Breast epithelium (tissue), 4 donors: ENCODE measurements around the gene PTGS1. TPM values are rescaled to one million over a fixed set of nuclear protein-coding genes. Genes with fewer than 3 reads are reported as not detected.

Source experiments
- DNase-seq, 2 donors: peaks; one replicate each; pipeline ENCODE4 v3.0.0-alpha.2; 2019; ENCODE audit warnings: low spot score in 2 of 2
- H3K27ac ChIP-seq, 2 donors: fragments of 200-600 bp; sonication (generic) in 1 of 2; one replicate each; pipeline ENCODE4 v1.5.1; 2016 to 2019; ENCODE audit warnings: mild to moderate bottlenecking in 1 of 2
- H3K27me3 ChIP-seq, 2 donors: fragments of 200-600 bp; sonication (generic) in 1 of 2; one replicate each; pipeline versions ENCODE4 v1.5.1 to v1.6.0; 2017 to 2019; ENCODE audit warnings: control low read depth in 1 of 2, mild to moderate bottlenecking in 1 of 2
- H3K36me3 ChIP-seq: fragments of 200-600 bp; one replicate; pipeline ENCODE4 v1.5.1; 2019
- H3K4me1 ChIP-seq, 2 donors: fragments of 200-600 bp; sonication (generic); one replicate each; pipeline ENCODE4 v1.5.1; 2016 to 2019; ENCODE audit warnings: control low read depth in 1 of 2
- H3K4me3 ChIP-seq, 3 donors: fragments of 200-600 bp; sonication (generic); 1 replicate in 2 of 3; 2 replicates in 1 of 3; pipeline ENCODE4 v1.5.1; 2016 to 2019; ENCODE audit warnings: mild to moderate bottlenecking in 3 of 3, moderate library complexity in 2 of 3
- H3K9me3 ChIP-seq, 2 donors: fragments of 200-600 bp; sonication (generic) in 1 of 2; one replicate each; pipeline ENCODE4 v1.5.1; 2016 to 2019; ENCODE audit warnings: control low read depth in 1 of 2
- CTCF ChIP-seq, 3 donors: fragments of 450-650 bp; IDR thresholded peaks; one replicate each; pipeline ENCODE4 v1.5.1; 2016 to 2017; ENCODE audit warnings: antibody characterized with exemption in 3 of 3, mild to moderate bottlenecking in 3 of 3, moderate library complexity in 3 of 3
- POLR2A ChIP-seq: fragments of 450-650 bp; IDR thresholded peaks from one replicate; pipeline ENCODE4 v1.6.1; 2016; ENCODE audit warnings: antibody characterized with exemption, mild to moderate bottlenecking, moderate library complexity
- POLR2AphosphoS5 ChIP-seq, 3 donors: sonication (generic); formaldehyde crosslinking; IDR thresholded peaks; one replicate each; pipeline ENCODE4 v1.6.1; 2017; ENCODE audit warnings: antibody characterized with exemption in 3 of 3
- intact Hi-C: fragments of 100-400 bp; cut with DNase I; formaldehyde crosslinking; loops from one replicate; pipeline ENCODE4 v1.15.1; 2023; ENCODE audit warnings: low total_unique reads
- total RNA-seq, 3 donors: library from RNA; depleted of rRNA; stranded (reverse); fragments of >200 nt; gene quantifications; one replicate each; pipeline ENCODE4 v1.1.0, GENCODE V29; 2016

Gene PTGS1
- total RNA-seq, 3 donors from 2014 or later: 2.6 to 8.0 (median 4.5) TPM

- no peak for DNase-seq
- H3K4me1 ChIP-seq: no peaks in the 10 kb centered on the region
- H3K9me3 ChIP-seq: peaks cover 0 to 6% of the 10 kb centered on the region in 2 donors
- H3K27me3 ChIP-seq: no peaks in the 10 kb centered on the region
- H3K36me3 ChIP-seq: no peaks in the 10 kb centered on the region
- H3K4me3 ChIP-seq: no peak overlapping the region
- intact Hi-C loops: no loop called here
- H3K27ac ChIP-seq: peak overlapping the region; percentile 40 to 48
- TF ChIP-seq CTCF (IDR thresholded peaks at IDR 0.05) (no peak), POLR2AphosphoS5 (IDR thresholded peaks at IDR 0.05) (no peak), POLR2A (no peak)
Observed at GRCh38 chr9:122364117-122364782, 6.6 kb upstream of the PTGS1 start.

- H3K4me3 ChIP-seq: no peak overlapping the region
- no peaks in the 10 kb centered on the region for H3K27me3 ChIP-seq
- H3K36me3 ChIP-seq: no peaks in the 10 kb centered on the region
- H3K9me3 ChIP-seq: peaks cover 0 to 6% of the 10 kb centered on the region in 2 donors
- no peak for TF ChIP-seq POLR2AphosphoS5 (IDR thresholded peaks at IDR 0.05)
- no peak for TF ChIP-seq CTCF (IDR thresholded peaks at IDR 0.05)
- TF ChIP-seq POLR2A: no peak
- no peaks in the 10 kb centered on the region for H3K4me1 ChIP-seq
- intact Hi-C loops: no loop called here
- H3K27ac ChIP-seq: peak overlapping the region; percentile 40 to 48
- peak in 1 of 2 donors; percentile 55 for DNase-seq
Observed at GRCh38 chr9:122364783-122365150, 6.1 kb upstream of the PTGS1 start.

- intact Hi-C loops: no loop called here
- no peak overlapping the region for H3K27ac ChIP-seq
- peaks cover 2 to 4% of the 10 kb centered on the region in 2 donors for H3K4me1 ChIP-seq
- TF ChIP-seq POLR2A (no peak), POLR2AphosphoS5 (IDR thresholded peaks at IDR 0.05) (no peak)
- no peak for DNase-seq
- peaks cover 0 to 6% of the 10 kb centered on the region in 2 donors for H3K9me3 ChIP-seq
- H3K27me3 ChIP-seq: no peaks in the 10 kb centered on the region
- H3K4me3 ChIP-seq: no peak overlapping the region
- H3K36me3 ChIP-seq: no peaks in the 10 kb centered on the region
Observed at GRCh38 chr9:122366074-122366660, 4.7 kb upstream of the PTGS1 start.

- H3K27ac ChIP-seq: no peak overlapping the region
Observed at GRCh38 chr9:122367065-122367464, 3.8 kb upstream of the PTGS1 start.

GRCh38 chr9:122367774-122368460 lies 2.9 kb upstream of the PTGS1 start:
- Histone ChIP-seq H3K27ac (no peak overlapping the region), H3K9me3 (peaks cover 0 to 6% of the 10 kb centered on the region in 2 donors), H3K36me3 (no peaks in the 10 kb centered on the region), H3K4me3 (no peak overlapping the region), H3K27me3 (no peaks in the 10 kb centered on the region), H3K4me1 (peaks cover 3 to 6% of the 10 kb centered on the region in 2 donors)
- intact Hi-C loops: no loop called here
- TF ChIP-seq CTCF (IDR thresholded peaks at IDR 0.05) (no peak), POLR2A (no peak), POLR2AphosphoS5 (IDR thresholded peaks at IDR 0.05) (no peak)
- DNase-seq: no peak

More at GRCh38 chr9:122367065-122367464, 3.8 kb upstream of the PTGS1 start:
- peaks cover 3 to 6% of the 10 kb centered on the region in 2 donors for H3K4me1 ChIP-seq
- intact Hi-C loops: no loop called here
- H3K36me3 ChIP-seq: no peaks in the 10 kb centered on the region
- no peak overlapping the region for H3K4me3 ChIP-seq
- H3K9me3 ChIP-seq: peaks cover 0 to 6% of the 10 kb centered on the region in 2 donors
- no peaks in the 10 kb centered on the region for H3K27me3 ChIP-seq
- DNase-seq: no peak
- no peak for TF ChIP-seq POLR2A
- no peak for TF ChIP-seq POLR2AphosphoS5 (IDR thresholded peaks at IDR 0.05)
- TF ChIP-seq CTCF (IDR thresholded peaks at IDR 0.05): no peak
